Ishikawa (cell line): Measurements from ENCODE around the gene SIAH2.

Experiments
- CEBPB ChIP-seq: IDR thresholded peaks from 2 replicates; pipeline ENCODE4 v1.6.1; 2012
- CREB1 ChIP-seq: IDR thresholded peaks from 2 replicates; pipeline ENCODE4 v1.6.1; 2012; ENCODE audit warnings: low read depth
- EGR1 ChIP-seq: IDR thresholded peaks from 2 replicates; pipeline ENCODE4 v1.6.1; 2012
- EP300 ChIP-seq: IDR thresholded peaks from 2 replicates; pipeline ENCODE4 v1.6.1; 2012; ENCODE audit warnings: borderline replicate concordance
- FOXM1 ChIP-seq: IDR thresholded peaks from 2 replicates; pipeline ENCODE4 v1.6.1; 2012; ENCODE audit warnings: low read depth, borderline replicate concordance
- NFIC ChIP-seq: IDR thresholded peaks from 2 replicates; pipeline ENCODE4 v1.6.1; 2012
- RAD21 ChIP-seq: IDR thresholded peaks from 2 replicates; pipeline ENCODE4 v1.6.1; 2012; ENCODE audit warnings: low read depth
- TAF1 ChIP-seq: IDR thresholded peaks from 2 replicates; pipeline ENCODE4 v1.6.1; 2012; ENCODE audit warnings: low read depth, mild to moderate bottlenecking
- TCF12 ChIP-seq: IDR thresholded peaks from 2 replicates; pipeline ENCODE4 v1.6.1; 2012; ENCODE audit warnings: low read depth
- TEAD4 ChIP-seq: IDR thresholded peaks from 2 replicates; pipeline ENCODE4 v1.6.1; 2012
- YY1 ChIP-seq: IDR thresholded peaks from 2 replicates; pipeline ENCODE4 v1.6.1; 2012; ENCODE audit warnings: low read depth
- ZBTB7A ChIP-seq: IDR thresholded peaks from 2 replicates; pipeline ENCODE4 v1.6.1; 2012; ENCODE audit warnings: low read depth
- TF ChIP-seq, protein P1 (sequence below): IDR thresholded peaks from 2 replicates; pipeline ENCODE4 v1.6.1; 2012; ENCODE audit warnings: low read depth, mild to moderate bottlenecking
- TF ChIP-seq, protein P2 (sequence below): IDR thresholded peaks from 2 replicates; pipeline ENCODE4 v1.6.1; 2012
- TF ChIP-seq, protein P3 (sequence below): IDR thresholded peaks from 2 replicates; pipeline ENCODE4 v1.6.1; 2012

SIAH2 gene

DNA sequence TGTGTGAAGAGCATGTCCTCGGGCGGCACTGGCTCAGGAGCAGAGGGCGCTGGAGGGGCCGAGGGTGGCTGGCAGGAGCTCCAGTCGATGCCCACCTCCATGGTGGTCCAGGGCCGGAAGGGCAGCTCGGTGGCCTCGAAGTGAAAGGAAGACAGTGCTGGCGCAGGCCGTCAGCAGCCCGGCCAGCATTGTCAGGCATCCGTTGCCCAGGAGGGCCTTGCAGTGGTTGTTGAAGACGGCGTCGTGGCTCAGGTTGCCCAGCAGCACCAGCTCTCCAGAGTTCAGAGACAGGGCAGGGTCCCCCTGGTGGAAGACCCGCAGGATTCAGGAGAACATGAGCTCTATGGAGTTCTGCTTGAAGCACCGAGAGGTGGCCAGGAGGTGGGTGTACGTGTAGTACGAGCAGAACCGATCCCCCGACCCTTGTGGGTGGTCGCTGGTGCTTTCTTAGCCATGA, 16.5 kb upstream of the SIAH2 start:
- no peak for TF ChIP-seq TEAD4
- TF ChIP-seq, protein P1, sequence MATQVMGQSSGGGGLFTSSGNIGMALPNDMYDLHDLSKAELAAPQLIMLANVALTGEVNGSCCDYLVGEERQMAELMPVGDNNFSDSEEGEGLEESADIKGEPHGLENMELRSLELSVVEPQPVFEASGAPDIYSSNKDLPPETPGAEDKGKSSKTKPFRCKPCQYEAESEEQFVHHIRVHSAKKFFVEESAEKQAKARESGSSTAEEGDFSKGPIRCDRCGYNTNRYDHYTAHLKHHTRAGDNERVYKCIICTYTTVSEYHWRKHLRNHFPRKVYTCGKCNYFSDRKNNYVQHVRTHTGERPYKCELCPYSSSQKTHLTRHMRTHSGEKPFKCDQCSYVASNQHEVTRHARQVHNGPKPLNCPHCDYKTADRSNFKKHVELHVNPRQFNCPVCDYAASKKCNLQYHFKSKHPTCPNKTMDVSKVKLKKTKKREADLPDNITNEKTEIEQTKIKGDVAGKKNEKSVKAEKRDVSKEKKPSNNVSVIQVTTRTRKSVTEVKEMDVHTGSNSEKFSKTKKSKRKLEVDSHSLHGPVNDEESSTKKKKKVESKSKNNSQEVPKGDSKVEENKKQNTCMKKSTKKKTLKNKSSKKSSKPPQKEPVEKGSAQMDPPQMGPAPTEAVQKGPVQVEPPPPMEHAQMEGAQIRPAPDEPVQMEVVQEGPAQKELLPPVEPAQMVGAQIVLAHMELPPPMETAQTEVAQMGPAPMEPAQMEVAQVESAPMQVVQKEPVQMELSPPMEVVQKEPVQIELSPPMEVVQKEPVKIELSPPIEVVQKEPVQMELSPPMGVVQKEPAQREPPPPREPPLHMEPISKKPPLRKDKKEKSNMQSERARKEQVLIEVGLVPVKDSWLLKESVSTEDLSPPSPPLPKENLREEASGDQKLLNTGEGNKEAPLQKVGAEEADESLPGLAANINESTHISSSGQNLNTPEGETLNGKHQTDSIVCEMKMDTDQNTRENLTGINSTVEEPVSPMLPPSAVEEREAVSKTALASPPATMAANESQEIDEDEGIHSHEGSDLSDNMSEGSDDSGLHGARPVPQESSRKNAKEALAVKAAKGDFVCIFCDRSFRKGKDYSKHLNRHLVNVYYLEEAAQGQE, result no peak
- no peak for TF ChIP-seq EP300
- no peak for TF ChIP-seq FOXM1
- no peak for TF ChIP-seq NFIC
- no peak for TF ChIP-seq TCF12
- TF ChIP-seq CREB1, result no peak
- TF ChIP-seq ZBTB7A, result no peak
- no peak for TF ChIP-seq TAF1
- TF ChIP-seq, protein P2, sequence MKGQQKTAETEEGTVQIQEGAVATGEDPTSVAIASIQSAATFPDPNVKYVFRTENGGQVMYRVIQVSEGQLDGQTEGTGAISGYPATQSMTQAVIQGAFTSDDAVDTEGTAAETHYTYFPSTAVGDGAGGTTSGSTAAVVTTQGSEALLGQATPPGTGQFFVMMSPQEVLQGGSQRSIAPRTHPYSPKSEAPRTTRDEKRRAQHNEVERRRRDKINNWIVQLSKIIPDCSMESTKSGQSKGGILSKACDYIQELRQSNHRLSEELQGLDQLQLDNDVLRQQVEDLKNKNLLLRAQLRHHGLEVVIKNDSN, result no peak
- TF ChIP-seq CEBPB, result no peak
- TF ChIP-seq, protein P3, sequence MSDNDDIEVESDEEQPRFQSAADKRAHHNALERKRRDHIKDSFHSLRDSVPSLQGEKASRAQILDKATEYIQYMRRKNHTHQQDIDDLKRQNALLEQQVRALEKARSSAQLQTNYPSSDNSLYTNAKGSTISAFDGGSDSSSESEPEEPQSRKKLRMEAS, result no peak
- TF ChIP-seq RAD21, result no peak
- TF ChIP-seq EGR1, result no peak

DNA sequence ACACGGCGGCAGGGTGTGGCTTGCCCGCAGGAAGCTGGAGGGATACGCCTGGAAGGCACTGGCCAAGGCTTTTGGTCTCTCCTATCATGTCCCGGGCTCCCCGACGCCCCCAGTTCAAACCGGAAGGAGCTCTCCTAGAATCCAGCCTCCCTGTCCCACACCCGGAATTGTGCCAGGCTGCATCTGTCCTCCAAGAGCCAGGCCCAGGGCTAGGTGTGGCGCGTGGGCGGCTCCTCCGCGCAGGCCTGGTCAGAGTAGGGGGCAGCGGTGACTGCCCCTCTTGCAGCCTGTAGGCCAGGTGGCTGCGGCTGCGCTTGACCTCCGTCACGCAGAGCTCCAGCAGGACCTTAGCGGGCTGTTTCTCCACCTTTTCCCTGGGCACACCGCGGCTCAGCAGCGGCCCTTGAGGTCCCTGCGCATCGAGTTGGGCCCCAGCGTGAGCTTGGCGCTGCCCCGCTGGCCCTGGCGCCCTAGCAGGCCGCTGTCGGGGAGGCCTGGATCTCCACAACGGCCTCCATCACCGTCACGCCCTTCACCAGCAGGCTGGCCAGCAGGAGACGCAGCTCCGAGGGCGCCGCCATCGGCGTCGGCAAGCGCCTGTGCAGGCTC, 15.9 kb upstream of the SIAH2 start:
- TF ChIP-seq, protein P3, result no peak
- TF ChIP-seq EGR1, result no peak
- no peak for TF ChIP-seq RAD21
- TF ChIP-seq TEAD4, result no peak
- no peak for TF ChIP-seq CREB1
- TF ChIP-seq, protein P1, result no peak
- TF ChIP-seq EP300, result no peak
- TF ChIP-seq CEBPB, result no peak
- TF ChIP-seq TAF1, result no peak
- no peak for TF ChIP-seq YY1
- TF ChIP-seq FOXM1, result no peak
- no peak for TF ChIP-seq TCF12
- no peak for TF ChIP-seq ZBTB7A
- TF ChIP-seq, protein P2, result no peak
- no peak for TF ChIP-seq NFIC

DNA sequence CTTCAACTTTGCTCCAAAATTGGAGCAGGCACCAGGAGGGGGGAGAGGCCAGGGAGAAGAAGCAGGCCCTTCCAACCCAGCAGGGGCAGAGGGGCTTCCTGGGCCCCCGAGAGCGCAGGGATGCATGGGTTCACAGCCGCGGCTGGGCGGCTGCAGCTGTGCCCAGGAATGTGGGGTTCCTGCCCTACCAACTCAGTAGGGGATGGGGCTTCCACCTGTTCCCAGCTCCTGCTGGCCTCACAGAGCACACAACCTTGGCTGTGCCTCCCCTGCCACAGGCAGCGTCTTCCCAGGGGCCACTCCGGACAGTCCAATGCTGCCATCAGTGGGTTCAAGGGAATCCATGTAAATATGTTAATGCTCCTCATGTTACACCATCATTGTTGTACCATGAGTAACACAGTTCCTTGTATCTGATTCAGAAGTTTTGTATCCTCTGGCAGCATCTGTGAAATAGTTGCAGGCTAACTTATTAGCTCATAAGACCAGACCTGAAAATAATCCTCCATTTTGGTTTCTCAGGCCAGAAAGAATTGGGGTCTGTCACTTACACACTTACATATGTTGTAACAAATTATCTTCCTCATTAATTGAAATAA, 12.1 kb upstream of the SIAH2 start:
- TF ChIP-seq, protein P1, result no peak
- TF ChIP-seq TCF12 (no peak), ZBTB7A (no peak), NFIC (no peak), TAF1 (no peak), CREB1 (no peak), CEBPB (no peak), YY1 (no peak), TEAD4 (no peak), EP300 (no peak)
- TF ChIP-seq, protein P2, result no peak
